Caco-2 (cell line): Measurements from ENCODE around the gene SGMS2. TPM values are rescaled to one million over a fixed set of nuclear protein-coding genes. Genes with fewer than 3 reads are reported as not detected.

Experiments
- BruUV-seq: library from RNA; stranded (reverse); fragments of 400-500 nt; replicated peaks from 2 replicates; lab custom pipeline; 2021; lab: Mats Ljungman, UMichigan
- CTCF ChIA-PET: fragments of 300-600 bp; sonication (Branson Sonifier 250); formaldehyde crosslinking; loops from one replicate; lab custom pipeline; 2022; ENCODE audit warnings: antibody characterized with exemption; lab: Charles Lee
- POLR2A ChIA-PET: fragments of 300-600 bp; sonication (Branson Sonifier 250); formaldehyde crosslinking; loops from one replicate; lab custom pipeline; 2022; ENCODE audit warnings: antibody characterized with exemption; lab: Charles Lee
- DNase-seq, 2 experiments: peaks; one replicate each; pipeline versions ENCODE4 v3.0.0 to v3.0.0-alpha.2; 2020 to 2022
- H3K27me3 ChIP-seq: replicated peaks from 2 replicates; pipeline ENCODE4 v1.6.0; 2011; ENCODE audit warnings: low read length; ENCODE audit not compliant: control insufficient read depth, insufficient read depth
- H3K36me3 ChIP-seq: 2 replicates; pipeline ENCODE4 v1.5.1; 2011; ENCODE audit warnings: low read length; ENCODE audit not compliant: control insufficient read depth, insufficient read depth
- H3K4me1 ChIP-seq: fragments of 250-450 bp; sonication (Bioruptor Pico); 2 replicates; pipeline ENCODE4 v1.5.1; 2020; ENCODE audit warnings: mild to moderate bottlenecking
- H3K4me3 ChIP-seq: 2 replicates; pipeline ENCODE4 v1.5.1; 2011; ENCODE audit warnings: low read depth, mild to moderate bottlenecking, control low read depth, low read length
- H3K9me3 ChIP-seq: fragments of 250-450 bp; sonication (Bioruptor Pico); 2 replicates; pipeline ENCODE4 v1.5.1; 2020; ENCODE audit warnings: mild to moderate bottlenecking, moderate library complexity
- H3K27ac Mint-ChIP-seq: one replicate; pipeline ENCODE4 v1.8.0; 2022; ENCODE audit warnings: mixed read lengths; ENCODE audit not compliant: unreplicated experiment
- H3K27me3 Mint-ChIP-seq: one replicate; pipeline ENCODE4 v1.8.0; 2022; ENCODE audit warnings: mixed read lengths; ENCODE audit not compliant: insufficient read depth, unreplicated experiment
- H3K36me3 Mint-ChIP-seq: one replicate; pipeline ENCODE4 v1.8.0; 2022; ENCODE audit warnings: mild to moderate bottlenecking, mixed read lengths; ENCODE audit not compliant: insufficient read depth, unreplicated experiment
- H3K4me1 Mint-ChIP-seq: one replicate; pipeline ENCODE4 v1.8.0; 2022; ENCODE audit warnings: low read depth, mixed read lengths; ENCODE audit not compliant: unreplicated experiment
- H3K4me3 Mint-ChIP-seq: one replicate; pipeline ENCODE4 v1.8.0; 2022; ENCODE audit warnings: mild to moderate bottlenecking, moderate library complexity, mixed read lengths; ENCODE audit not compliant: unreplicated experiment
- H3K9me3 Mint-ChIP-seq: one replicate; pipeline ENCODE4 v1.8.0; 2022; ENCODE audit warnings: mixed read lengths; ENCODE audit not compliant: unreplicated experiment
- CTCF ChIP-seq, 2 experiments: fragments of 200-600 bp in 1 of 2; IDR thresholded peaks; 1 replicate in 1 of 2; 2 replicates in 1 of 2; pipeline versions ENCODE4 v1.5.1 to v1.8.0; 2011 to 2022; ENCODE audit warnings: antibody characterized with exemption in 1 of 2, control low read depth in 1 of 2, inconsistent platforms in 1 of 2, low read depth in 1 of 2, low read length in 1 of 2, mild to moderate bottlenecking in 1 of 2, moderate library complexity in 1 of 2; ENCODE audit not compliant: insufficient read depth in 1 of 2, severe bottlenecking in 1 of 2, unreplicated experiment in 1 of 2
- intact Hi-C: fragments of 100-400 bp; cut with micrococcal nuclease; formaldehyde crosslinking; loops from one replicate; pipeline ENCODE4 v1.10.0; 2022; ENCODE audit not compliant: unreplicated experiment
- total RNA-seq: library from RNA; stranded (reverse); gene quantifications from 2 replicates; pipeline ENCODE4 v1.2.3, GENCODE V29; 2022

SGMS2 gene
- total RNA-seq, 1 experiment from 2014 or later: 3.4 TPM

GRCh38 chr4:107950746-107951540 lies 126.2 kb downstream of the SGMS2 start:
- no peak overlapping the region for H3K4me3 Mint-ChIP-seq

GRCh38 chr4:107951551-107951950 lies 126.8 kb downstream of the SGMS2 start:
- no TSS peak for BruUV-seq
- Mint-ChIP-seq H3K36me3 (no peaks in the 10 kb centered on the region), H3K4me3 (no peak overlapping the region), H3K27ac (no peak overlapping the region), H3K27me3 (no peaks in the 10 kb centered on the region), H3K4me1 (no peaks in the 10 kb centered on the region), H3K9me3 (no peaks in the 10 kb centered on the region)
- H3K4me1 ChIP-seq: no peaks in the 10 kb centered on the region
- no peak overlapping the region for H3K4me3 ChIP-seq
- TF ChIP-seq CTCF (IDR thresholded peaks at IDR 0.05; ENCODE audit: insufficient read depth in 1 of 2, low read depth in 1 of 2, low read length in 1 of 2, severe bottlenecking in 1 of 2, unreplicated experiment in 1 of 2): no peak
- H3K36me3 ChIP-seq: no peaks in the 10 kb centered on the region
- DNase-seq: no peak
- H3K27me3 ChIP-seq: no peaks in the 10 kb centered on the region
- H3K9me3 ChIP-seq: 0 out of 2 replicates have a peak, but pooled peaks cover 3% of the 10 kb centered on the region
- intact Hi-C loops: no loop called here
- CTCF ChIA-PET: no interaction called here
- POLR2A ChIA-PET: no interaction called here

More at GRCh38 chr4:107950746-107951540, 126.2 kb downstream of the SGMS2 start:
- Histone ChIP-seq H3K4me1 (no peaks in the 10 kb centered on the region), H3K27me3 (no peaks in the 10 kb centered on the region), H3K9me3 (no peaks in the 10 kb centered on the region), H3K4me3 (no peak overlapping the region), H3K36me3 (no peaks in the 10 kb centered on the region)
- BruUV-seq: no TSS peak
- H3K27ac Mint-ChIP-seq: no peak overlapping the region
- POLR2A ChIA-PET: no interaction called here
- DNase-seq: no peak
- H3K36me3 Mint-ChIP-seq: no peaks in the 10 kb centered on the region
- H3K27me3 Mint-ChIP-seq: no peaks in the 10 kb centered on the region
- CTCF ChIA-PET: no interaction called here
- no peak for TF ChIP-seq CTCF (IDR thresholded peaks at IDR 0.05; ENCODE audit: insufficient read depth in 1 of 2, low read depth in 1 of 2, low read length in 1 of 2, severe bottlenecking in 1 of 2, unreplicated experiment in 1 of 2)
- H3K9me3 Mint-ChIP-seq: no peaks in the 10 kb centered on the region
- intact Hi-C loops: no loop called here
- H3K4me1 Mint-ChIP-seq: no peaks in the 10 kb centered on the region

GRCh38 chr4:107956011-107956410 lies 131.3 kb downstream of the SGMS2 start:
- no peak for DNase-seq
- H3K36me3 Mint-ChIP-seq: no peaks in the 10 kb centered on the region
- H3K9me3 ChIP-seq: 0 out of 2 replicates have a peak, but pooled peaks cover 3% of the 10 kb centered on the region
- intact Hi-C loops: no loop called here
- H3K27me3 ChIP-seq: no peaks in the 10 kb centered on the region
- no peaks in the 10 kb centered on the region for H3K27me3 Mint-ChIP-seq
- H3K4me1 ChIP-seq: no peaks in the 10 kb centered on the region
- BruUV-seq: no TSS peak
- ChIA-PET POLR2A (no interaction called here), CTCF (interaction anchor here (0.6 kb wide), 1 partner anchor 14 kb away, joined by 3 read pairs; no protein-coding TSS in a partner anchor)
- H3K27ac Mint-ChIP-seq: no peak overlapping the region
- H3K9me3 Mint-ChIP-seq: peaks cover 5% of the 10 kb centered on the region
- no peak for TF ChIP-seq CTCF (IDR thresholded peaks at IDR 0.05; ENCODE audit: insufficient read depth in 1 of 2, low read depth in 1 of 2, low read length in 1 of 2, severe bottlenecking in 1 of 2, unreplicated experiment in 1 of 2)
- no peaks in the 10 kb centered on the region for H3K36me3 ChIP-seq
- H3K4me1 Mint-ChIP-seq: no peaks in the 10 kb centered on the region
- no peak overlapping the region for H3K4me3 Mint-ChIP-seq
- no peak overlapping the region for H3K4me3 ChIP-seq

Other genes starting within 250 kb of the SGMS2 start
- 60.1 and 66.1 TPM in 2 replicates for gene PAPSS1, start 104.7 kb upstream of the SGMS2 start, total RNA-seq
- gene CYP2U1, start 106.6 kb downstream of the SGMS2 start, total RNA-seq: 1.4 and 1.7 TPM in 2 replicates
- gene HADH, start 165.0 kb downstream of the SGMS2 start, total RNA-seq: 35.8 and 38.1 TPM in 2 replicates